Activated CD8-positive, alpha-beta memory T cell treated with anti-CD3 and anti-CD28 coated beads, Interleukin-2, amount 50 U/mL, for 1 hour (primary cell): Measurements from ENCODE around the gene ARMC12.

Experiments
- DNase-seq: peaks from one replicate; pipeline ENCODE4 v3.0.0-alpha.2; 2020; ENCODE audit errors: extremely low read depth

The ARMC12 gene

DNA sequence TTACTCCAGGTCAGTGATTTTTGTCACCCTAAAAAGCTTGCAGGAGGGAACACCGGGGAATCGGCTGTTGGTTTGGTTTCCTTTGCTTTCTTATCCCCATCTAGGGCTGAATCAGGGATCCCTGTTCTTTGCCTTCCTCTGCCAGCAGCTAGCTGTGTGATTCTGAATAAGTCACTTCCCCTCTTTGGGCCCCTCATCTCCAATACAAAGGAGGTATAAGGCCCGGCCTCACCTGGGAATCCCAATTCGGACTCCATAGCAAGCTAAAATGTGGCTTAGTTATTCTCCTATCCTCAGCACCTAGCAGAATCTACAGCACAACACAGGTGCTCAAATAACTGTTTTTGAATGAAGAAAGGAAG is 18.5 kb upstream of the ARMC12 start:
- DNase-seq, result no peak

DNA sequence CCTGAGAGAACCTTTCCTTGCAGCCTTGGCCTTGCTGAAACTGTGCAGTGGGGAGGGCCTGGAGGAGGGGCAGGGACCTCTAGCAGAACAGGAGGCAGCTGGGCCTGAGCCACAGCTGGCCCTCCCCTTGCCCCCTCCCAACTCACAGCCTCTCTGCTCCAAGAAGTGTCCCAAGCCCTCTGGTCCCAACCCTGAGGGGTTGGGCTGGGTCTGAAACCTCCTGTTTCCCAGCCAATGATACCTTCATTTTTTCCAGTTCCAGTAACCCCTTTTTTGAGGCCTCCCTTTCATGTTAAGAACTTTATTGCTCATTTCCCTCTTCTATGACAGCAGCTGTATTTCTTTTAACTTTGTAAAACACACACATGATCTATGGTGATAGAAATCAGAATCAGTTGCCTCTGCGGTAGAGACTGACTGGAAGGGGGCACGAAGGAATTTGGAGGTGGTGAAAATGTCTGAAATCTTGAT is 17.9 kb upstream of the ARMC12 start:
- no peak for DNase-seq

GRCh38 chr6:35719404-35719829 is 17.4 kb upstream of the ARMC12 start:
- DNase-seq, result no peak

DNA sequence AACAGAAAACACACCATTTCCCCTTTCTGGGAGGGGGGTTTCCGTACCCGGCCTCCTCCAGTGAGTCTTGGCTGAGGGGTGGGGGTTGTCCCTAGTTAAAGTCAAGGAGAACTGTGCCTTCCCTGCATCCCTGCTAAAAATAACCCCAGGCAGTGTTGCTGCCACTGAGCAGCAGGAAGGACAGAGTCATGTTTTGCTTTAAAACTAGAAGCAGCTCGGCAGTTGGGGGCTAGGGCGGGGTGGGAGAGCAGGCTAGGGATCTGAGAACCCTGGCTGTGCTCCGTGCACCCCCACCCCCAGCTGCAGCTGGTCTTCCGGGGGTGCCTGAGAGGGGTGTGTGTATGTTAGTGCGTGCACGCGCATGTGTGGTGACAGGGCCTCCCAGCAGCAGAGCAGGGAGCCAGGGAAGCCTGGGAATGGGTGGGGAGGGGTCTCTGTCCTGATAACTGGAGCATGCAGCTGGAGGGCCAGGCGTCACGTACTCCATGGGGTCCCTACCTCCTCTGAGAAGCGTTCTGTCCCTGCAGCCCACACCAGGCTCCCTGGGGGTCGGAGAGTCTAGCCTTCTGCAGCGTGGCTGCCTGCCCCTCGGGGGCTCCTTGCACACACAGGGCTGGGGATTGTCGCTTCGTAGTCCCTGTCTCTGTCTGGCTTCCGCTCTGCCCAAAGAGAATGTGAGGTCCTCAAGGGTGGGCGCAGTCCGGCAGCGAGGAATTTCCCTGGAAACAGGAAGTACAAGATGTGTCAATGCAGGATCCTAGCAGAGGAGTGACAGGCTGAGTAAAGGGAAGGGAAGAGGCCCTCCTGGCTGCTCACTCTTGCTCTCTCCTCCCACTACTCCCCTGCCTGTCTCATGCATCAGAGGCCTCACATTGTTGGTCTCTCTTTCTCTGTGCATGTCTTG is 16.8 kb upstream of the ARMC12 start:
- DNase-seq, result no peak

GRCh38 chr6:35722121-35722761 is 14.6 kb upstream of the ARMC12 start:
- DNase-seq, result no peak

GRCh38 chr6:35723587-35723986 is 13.2 kb upstream of the ARMC12 start:
- no peak for DNase-seq

GRCh38 chr6:35724059-35724458 is 12.8 kb upstream of the ARMC12 start:
- DNase-seq, result no peak

DNA sequence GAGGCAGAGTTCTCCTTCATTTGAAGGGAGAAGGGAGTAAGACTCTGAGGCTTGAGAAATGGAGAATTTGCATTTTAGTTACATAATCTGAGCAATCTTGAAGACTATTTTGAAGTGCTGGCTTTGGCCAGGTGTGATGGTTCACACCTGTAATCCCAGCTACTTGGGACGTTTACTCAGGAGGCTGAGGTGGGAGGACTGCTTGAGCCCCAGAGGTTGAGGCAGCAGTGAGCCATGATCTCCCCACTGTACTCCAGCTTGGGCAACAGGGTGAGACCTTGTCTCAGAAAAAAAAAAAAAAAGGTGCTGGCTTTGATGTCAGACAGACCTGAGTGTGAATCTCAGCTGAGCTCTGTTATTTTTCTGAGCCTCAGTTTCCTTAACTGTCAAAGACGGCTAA is 12.4 kb upstream of the ARMC12 start:
- DNase-seq, result no peak

DNA sequence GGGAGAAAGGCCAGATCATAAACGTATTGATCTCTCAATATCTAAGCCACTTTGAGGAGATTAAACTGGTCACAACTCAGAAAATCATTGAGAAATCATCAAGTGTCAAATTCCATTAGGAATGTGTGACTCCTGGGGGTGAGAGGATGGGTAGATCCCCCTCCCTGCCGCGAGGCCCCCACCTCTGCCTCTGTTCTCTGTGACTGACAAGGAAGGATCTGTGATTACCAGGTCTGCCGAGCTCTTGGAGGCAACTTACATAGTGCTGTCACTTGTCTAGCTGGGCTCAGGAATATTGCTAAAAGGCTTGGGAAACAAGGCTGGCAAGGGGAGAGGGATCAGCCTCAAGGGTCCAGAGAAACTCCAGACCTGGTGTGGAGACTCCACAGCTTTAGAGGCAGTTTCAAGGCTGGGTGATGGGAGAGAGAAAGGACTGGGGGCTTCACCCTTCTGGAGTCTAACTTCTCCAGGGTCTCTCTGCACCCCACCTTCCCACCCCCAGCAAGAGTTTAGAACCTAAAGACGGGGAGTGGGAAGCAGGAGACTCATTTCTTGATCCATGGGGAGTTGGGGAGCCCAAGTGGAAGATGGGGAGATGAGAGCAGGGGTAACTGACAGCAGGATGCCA is 11.6 kb upstream of the ARMC12 start:
- DNase-seq, result no peak

DNA sequence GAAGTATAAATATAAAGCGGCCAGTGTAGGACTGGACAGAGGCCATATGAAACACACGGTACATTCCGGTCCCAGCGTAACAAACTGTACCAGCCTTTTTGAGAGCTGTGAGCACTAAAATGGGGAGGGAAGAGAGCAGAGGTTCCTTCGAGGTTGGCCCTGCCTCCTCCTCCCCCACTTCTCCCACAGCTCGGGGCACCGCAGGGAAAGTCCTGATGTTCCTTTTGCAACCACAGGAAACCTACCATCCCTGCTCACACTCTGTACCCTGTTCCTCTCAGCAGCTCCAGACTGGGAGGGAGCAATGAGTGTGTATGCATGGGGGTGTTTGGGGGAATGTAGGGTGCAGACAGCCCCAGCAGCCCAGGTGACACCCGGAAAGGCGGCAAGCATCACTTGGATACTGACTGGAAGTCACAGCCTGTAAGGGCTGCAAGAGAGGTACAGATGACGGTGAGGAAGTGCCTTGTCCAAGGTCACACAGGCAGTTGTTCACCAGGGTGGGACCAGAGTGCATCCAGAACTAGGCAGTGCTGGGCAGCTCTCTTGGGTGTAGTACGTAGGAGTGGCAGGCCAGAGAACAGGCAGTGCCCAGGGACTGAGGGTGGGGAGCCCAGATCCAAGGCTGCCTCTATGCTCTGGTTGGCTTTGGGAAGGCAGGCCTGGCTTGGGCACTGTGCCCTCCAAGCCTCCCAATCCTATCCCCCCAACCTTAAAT is 11.0 kb upstream of the ARMC12 start:
- DNase-seq, result no peak

GRCh38 chr6:35727231-35727934 is 9.4 kb upstream of the ARMC12 start:
- DNase-seq, result no peak

DNA sequence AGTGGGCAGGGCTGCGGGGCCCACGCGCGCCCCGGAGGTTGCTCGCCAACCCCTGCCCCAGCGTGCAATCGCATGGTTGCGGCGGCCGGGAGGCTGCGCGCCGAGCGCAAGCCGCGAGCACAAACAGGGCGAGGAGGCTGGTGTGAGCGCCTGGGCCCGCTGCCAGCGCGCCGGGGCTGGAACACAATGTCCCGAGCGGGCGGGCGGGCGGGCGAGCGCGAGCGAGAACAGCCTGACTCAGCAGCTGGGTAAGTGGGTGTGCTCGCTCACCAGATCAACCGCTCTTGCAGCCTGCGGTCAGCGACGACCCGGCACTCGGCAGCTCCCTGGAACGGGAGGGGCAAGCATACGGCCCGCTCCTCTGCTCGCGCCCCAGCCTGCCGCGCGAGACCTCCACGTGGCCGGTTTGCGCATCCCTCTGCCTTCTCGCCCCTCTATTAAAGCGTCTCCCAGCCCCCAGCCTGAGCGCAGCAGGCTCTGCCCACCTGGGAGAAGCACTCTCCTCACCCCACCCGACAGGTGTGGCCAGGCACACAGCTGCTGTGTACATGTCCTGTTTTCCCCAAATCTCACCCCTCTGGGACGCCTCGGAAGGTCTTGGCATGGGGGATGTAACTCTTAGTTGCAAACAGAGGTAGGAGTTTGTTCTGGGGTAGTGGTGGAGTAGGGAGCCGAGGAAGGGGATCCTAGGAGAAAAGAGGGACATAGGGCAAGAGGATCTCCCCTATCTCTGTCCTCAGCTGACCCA is 8.7 kb upstream of the ARMC12 start:
- peak; percentile 70 for DNase-seq

- no peak for DNase-seq
Measured at GRCh38 chr6:35728683-35729678, 7.9 kb upstream of the ARMC12 start.

GRCh38 chr6:35729722-35730121 is 7.1 kb upstream of the ARMC12 start:
- DNase-seq, result no peak

- DNase-seq, result no peak
Measured at GRCh38 chr6:35730745-35731413, 6.0 kb upstream of the ARMC12 start.

DNA sequence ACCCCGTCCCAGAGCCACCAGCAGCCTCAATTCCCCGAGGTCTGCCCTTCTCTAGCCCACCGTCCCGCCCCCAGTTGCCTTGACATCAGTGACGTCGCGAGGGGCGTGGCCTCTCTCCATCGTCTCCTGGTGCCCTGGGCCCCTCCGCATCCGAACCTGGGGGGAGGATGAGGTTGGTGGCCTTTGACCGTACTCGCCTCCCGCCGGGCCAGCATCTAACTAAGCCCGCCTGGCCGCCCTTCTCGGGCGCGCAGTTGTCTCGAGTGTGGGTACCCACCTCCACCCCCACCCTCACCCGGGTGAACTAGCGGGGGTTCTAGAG is 5.5 kb upstream of the ARMC12 start:
- peak; percentile 83 for DNase-seq

- peak; percentile 77 for DNase-seq
Measured at GRCh38 chr6:35731736-35732532, 4.9 kb upstream of the ARMC12 start.

DNA sequence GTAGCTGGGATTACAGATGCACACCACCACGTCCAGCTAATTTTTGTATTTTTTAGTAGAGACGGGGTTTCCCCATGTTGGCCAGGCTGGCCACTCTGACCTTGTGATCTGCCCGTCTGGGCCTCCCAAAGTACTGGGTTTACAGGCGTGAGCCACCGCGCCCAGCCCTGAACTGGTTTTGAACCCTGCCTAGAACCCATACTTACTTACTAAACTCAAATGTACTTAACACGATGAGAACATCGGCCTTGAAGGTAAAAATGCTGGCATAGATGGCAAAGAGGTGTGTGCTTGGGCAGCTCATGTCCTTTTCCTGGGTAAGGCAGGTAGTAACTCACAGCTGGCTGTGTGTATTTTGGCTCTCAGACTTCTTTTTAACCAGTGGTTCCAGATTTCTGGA is 3.2 kb upstream of the ARMC12 start:
- DNase-seq, result no peak
